GM12865 (cell line): ENCODE measurements around the gene KPNA4.
"Not testable (repeated sequence)": the region's sequence is repeated elsewhere in the genome, so short reads cannot be mapped to it uniquely, and the experiment has no call there.

Experiments
- DNase-seq: peaks from one replicate; pipeline ENCODE4 v3.0.0; 2010; ENCODE audit warnings: low read depth
- H3K4me3 ChIP-seq: 2 replicates; pipeline ENCODE4 v1.5.1; 2011; ENCODE audit warnings: mild to moderate bottlenecking, low read depth, low read length, control low read depth
- CTCF ChIP-seq: IDR thresholded peaks from 2 replicates; pipeline ENCODE4 v1.5.1; 2011; ENCODE audit warnings: low read length, control low read depth, low read depth, inconsistent platforms; ENCODE audit not compliant: insufficient read depth; ENCODE audit errors: missing control alignments

KPNA4 gene

GRCh38 chr3:160459450-160459970 is 105.9 kb downstream of the KPNA4 start:
- TF ChIP-seq CTCF = no peak
- no peak overlapping the region for H3K4me3 ChIP-seq
- no peak for DNase-seq

- H3K4me3 ChIP-seq = no peak overlapping the region
- no peak for TF ChIP-seq CTCF
- DNase-seq = no peak
Measured at GRCh38 chr3:160458151-160458550, 107.2 kb downstream of the KPNA4 start.

GRCh38 chr3:160455846-160456245 is 109.5 kb downstream of the KPNA4 start:
- DNase-seq = no peak
- no peak overlapping the region for H3K4me3 ChIP-seq
- no peak for TF ChIP-seq CTCF

GRCh38 chr3:160454995-160455394 is 110.4 kb downstream of the KPNA4 start:
- no peak for DNase-seq
- TF ChIP-seq CTCF = no peak
- H3K4me3 ChIP-seq = no peak overlapping the region

- H3K4me3 ChIP-seq, DNase-seq: not testable (repeated sequence)
Measured at GRCh38 chr3:160452251-160452650, 113.1 kb downstream of the KPNA4 start.

GRCh38 chr3:160451602-160452001 is 113.8 kb downstream of the KPNA4 start:
- TF ChIP-seq CTCF = no peak
- DNase-seq = no peak
- no peak overlapping the region for H3K4me3 ChIP-seq

- peak overlapping the region; percentile 73 for H3K4me3 ChIP-seq
- no peak for TF ChIP-seq CTCF
- DNase-seq = no peak
Measured at GRCh38 chr3:160450846-160451245, 114.5 kb downstream of the KPNA4 start.
